ENCODE measurements around the gene RAD21L1. TPM values are rescaled to one million over a fixed set of nuclear protein-coding genes. Genes with fewer than 3 reads are reported as not detected.

The RAD21L1 gene
- polyA plus RNA-seq, 3 donors: not detected

DNA sequence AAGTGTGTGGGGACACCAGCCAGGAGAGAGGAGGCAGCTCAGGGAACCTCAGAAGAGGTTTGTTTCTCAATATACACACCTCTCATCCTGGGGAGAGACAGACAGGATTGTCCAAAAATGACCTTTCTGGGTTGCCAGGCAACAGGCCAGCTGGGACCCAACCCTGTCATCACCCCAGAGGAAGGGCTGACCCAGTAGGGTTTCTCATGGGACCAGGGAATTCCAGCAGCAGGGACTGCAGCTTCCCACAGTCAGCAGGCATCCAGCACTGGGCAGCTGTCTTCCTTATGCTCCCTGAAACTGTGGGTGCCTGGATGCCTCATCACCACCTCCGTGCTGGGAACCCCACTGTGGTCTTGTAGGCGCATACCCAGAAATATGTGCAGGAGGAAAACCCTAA lies 21.3 kb upstream of the RAD21L1 start:
- H3K27me3 Mint-ChIP-seq (ENCODE audit: low read depth in 3 of 3): peaks cover 1 to 4% (median 2%) of the 10 kb centered on the region in 3 donors
- TF ChIP-seq, protein P1, sequence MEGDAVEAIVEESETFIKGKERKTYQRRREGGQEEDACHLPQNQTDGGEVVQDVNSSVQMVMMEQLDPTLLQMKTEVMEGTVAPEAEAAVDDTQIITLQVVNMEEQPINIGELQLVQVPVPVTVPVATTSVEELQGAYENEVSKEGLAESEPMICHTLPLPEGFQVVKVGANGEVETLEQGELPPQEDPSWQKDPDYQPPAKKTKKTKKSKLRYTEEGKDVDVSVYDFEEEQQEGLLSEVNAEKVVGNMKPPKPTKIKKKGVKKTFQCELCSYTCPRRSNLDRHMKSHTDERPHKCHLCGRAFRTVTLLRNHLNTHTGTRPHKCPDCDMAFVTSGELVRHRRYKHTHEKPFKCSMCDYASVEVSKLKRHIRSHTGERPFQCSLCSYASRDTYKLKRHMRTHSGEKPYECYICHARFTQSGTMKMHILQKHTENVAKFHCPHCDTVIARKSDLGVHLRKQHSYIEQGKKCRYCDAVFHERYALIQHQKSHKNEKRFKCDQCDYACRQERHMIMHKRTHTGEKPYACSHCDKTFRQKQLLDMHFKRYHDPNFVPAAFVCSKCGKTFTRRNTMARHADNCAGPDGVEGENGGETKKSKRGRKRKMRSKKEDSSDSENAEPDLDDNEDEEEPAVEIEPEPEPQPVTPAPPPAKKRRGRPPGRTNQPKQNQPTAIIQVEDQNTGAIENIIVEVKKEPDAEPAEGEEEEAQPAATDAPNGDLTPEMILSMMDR (IDR thresholded peaks at IDR 0.05): no peak
- H3K4me3 Mint-ChIP-seq: no peak overlapping the region
- no peaks in the 10 kb centered on the region for H3K36me3 Mint-ChIP-seq
- H3K9me3 Mint-ChIP-seq: no peaks in the 10 kb centered on the region
- no peak for DNase-seq
- Histone ChIP-seq H3K27ac (ENCODE audit: low read depth in 1 of 2, low read length in 2 of 2) (no peak overlapping the region), H3K4me3 (replicated peaks in 1 of 3; ENCODE audit: low read depth in 2 of 3, low read length in 3 of 3) (no peak overlapping the region), H3K4me2 (replicated peaks; ENCODE audit: extremely low read depth, low read length, poor library complexity, severe bottlenecking) (no peak overlapping the region), H3K9me3 (replicated peaks in 1 of 2; ENCODE audit: control insufficient read depth in 1 of 2, insufficient read depth in 1 of 2, low read length in 2 of 2) (no peaks in the 10 kb centered on the region), H3K36me3 (replicated peaks in 1 of 2; ENCODE audit: control insufficient read depth in 1 of 2, insufficient read depth in 2 of 2, low read length in 2 of 2) (no peaks in the 10 kb centered on the region), H3K27me3 (ENCODE audit: control insufficient read depth in 2 of 2, insufficient read depth in 2 of 2, low read length in 2 of 2) (no peaks in the 10 kb centered on the region), H2AFZ (ENCODE audit: insufficient read depth, low read depth, low read length, poor library complexity, severe bottlenecking) (no peak overlapping the region), H3K79me2 (ENCODE audit: insufficient read depth, low read length) (no peaks in the 10 kb centered on the region), H3K4me1 (ENCODE audit: control insufficient read depth in 1 of 2, insufficient read depth in 2 of 2, low read length in 2 of 2) (no peaks in the 10 kb centered on the region), H3K9ac (ENCODE audit: insufficient read depth, low read length, poor library complexity, severe bottlenecking) (no peak overlapping the region), H4K20me1 (ENCODE audit: insufficient read depth, low read length) (no peaks in the 10 kb centered on the region)
- H3K27ac Mint-ChIP-seq: no peak overlapping the region
- WGBS (ENCODE audit: insufficient coverage): no CpG with 5 or more reads among the region's 2 CpGs
- peaks cover 5% of the 10 kb centered on the region for H3K4me1 Mint-ChIP-seq
- intact Hi-C loops (cut with micrococcal nuclease): no loop called here

DNA sequence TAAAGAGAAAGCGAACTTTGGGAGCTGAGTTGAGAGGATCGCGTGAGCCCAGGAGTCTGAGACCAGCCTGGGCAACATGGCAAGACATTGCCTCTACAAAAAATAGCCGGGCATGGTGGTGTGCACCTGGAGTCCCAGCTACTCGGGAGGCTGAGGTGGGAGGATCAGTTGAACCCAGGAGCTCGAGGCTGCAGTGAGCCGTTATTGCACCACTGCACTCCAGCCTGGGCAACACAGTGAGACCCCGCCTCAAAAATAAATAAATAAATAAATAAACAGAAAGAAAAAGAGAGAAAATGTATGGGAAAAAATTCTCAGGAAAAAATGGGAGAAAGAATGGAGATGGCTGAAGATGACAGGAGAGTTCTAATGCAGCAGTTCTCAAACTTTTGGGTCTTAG lies 20.0 kb upstream of the RAD21L1 start:
- H3K9me3 Mint-ChIP-seq: no peaks in the 10 kb centered on the region
- H3K79me2 ChIP-seq (ENCODE audit: insufficient read depth, low read length): no peaks in the 10 kb centered on the region
- no peaks in the 10 kb centered on the region for H3K9me3 ChIP-seq (replicated peaks in 1 of 2; ENCODE audit: control insufficient read depth in 1 of 2, insufficient read depth in 1 of 2, low read length in 2 of 2)
- intact Hi-C loops (cut with micrococcal nuclease): no loop called here
- TF ChIP-seq, protein P1 (IDR thresholded peaks at IDR 0.05): no peak
- H3K4me1 Mint-ChIP-seq: peaks cover 5% of the 10 kb centered on the region
- DNase-seq: no peak
- WGBS (ENCODE audit: insufficient coverage): 100% methylated on average over 2 of the region's 8 CpGs
- peaks cover 1 to 8% (median 2%) of the 10 kb centered on the region in 3 donors for H3K27me3 Mint-ChIP-seq (ENCODE audit: low read depth in 3 of 3)
- H3K27ac Mint-ChIP-seq: no peak overlapping the region
- H3K36me3 ChIP-seq (replicated peaks in 1 of 2; ENCODE audit: control insufficient read depth in 1 of 2, insufficient read depth in 2 of 2, low read length in 2 of 2): no peaks in the 10 kb centered on the region
- H3K4me3 Mint-ChIP-seq: no peak overlapping the region
- no peaks in the 10 kb centered on the region for H4K20me1 ChIP-seq (ENCODE audit: insufficient read depth, low read length)
- H3K9ac ChIP-seq (ENCODE audit: insufficient read depth, low read length, poor library complexity, severe bottlenecking): no peak overlapping the region
- no peak overlapping the region for H3K27ac ChIP-seq (ENCODE audit: low read depth in 1 of 2, low read length in 2 of 2)
- no peak overlapping the region for H2AFZ ChIP-seq (ENCODE audit: insufficient read depth, low read depth, low read length, poor library complexity, severe bottlenecking)
- H3K36me3 Mint-ChIP-seq: no peaks in the 10 kb centered on the region
- no peak overlapping the region for H3K4me3 ChIP-seq (replicated peaks in 1 of 3; ENCODE audit: low read depth in 2 of 3, low read length in 3 of 3)
- H3K4me1 ChIP-seq (ENCODE audit: control insufficient read depth in 1 of 2, insufficient read depth in 2 of 2, low read length in 2 of 2): no peaks in the 10 kb centered on the region
- H3K27me3 ChIP-seq (ENCODE audit: control insufficient read depth in 2 of 2, insufficient read depth in 2 of 2, low read length in 2 of 2): no peaks in the 10 kb centered on the region
- H3K4me2 ChIP-seq (replicated peaks; ENCODE audit: extremely low read depth, low read length, poor library complexity, severe bottlenecking): no peak overlapping the region
